HG03097 (cell line): ENCODE results near the gene FARP1.

Experiments used
- ATAC-seq: cut with Tn5 transposase; IDR thresholded peaks from one replicate; pipeline ENCODE4 v1.9.1; 2021; ENCODE audit not compliant: unreplicated experiment, low FRiP score

Gene FARP1

DNA sequence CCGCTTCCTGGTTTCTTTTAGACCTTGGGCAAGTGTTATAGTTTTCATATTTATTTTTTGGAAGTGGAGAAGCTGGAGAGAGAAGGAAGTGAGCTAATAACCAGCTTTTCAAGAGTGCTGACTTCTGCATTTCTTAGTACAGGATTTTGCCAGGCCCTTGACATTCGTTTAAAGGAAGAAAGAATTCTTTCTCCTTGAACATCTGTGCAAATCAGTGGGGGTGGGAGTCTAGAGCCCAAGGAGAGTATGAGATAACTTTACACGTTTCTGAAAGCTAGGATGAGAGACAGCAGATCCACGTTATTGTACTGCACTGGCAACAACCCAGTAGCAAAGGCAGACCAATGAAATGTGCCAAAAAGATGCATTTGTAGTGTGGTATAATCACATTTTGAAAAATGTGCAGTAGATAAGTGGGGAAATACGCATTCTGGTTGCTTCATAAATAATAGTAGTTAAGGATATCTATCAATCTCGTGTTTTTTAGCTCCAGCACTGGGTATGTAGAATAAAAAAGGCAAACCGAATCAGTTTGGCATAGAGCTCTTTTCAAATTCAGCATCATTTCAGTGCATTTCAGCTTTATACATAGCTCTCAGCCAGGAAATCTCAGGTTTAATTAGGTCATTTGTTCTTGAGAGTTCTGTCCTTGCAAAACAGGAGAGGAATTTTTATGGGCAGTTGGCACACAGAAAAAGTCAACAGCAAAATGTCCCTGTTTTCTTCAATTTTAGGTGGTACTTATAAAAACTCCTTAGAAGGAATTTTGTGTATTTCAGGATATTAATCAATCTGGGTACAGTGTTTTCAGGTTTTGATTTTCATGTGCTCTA is 29.9 kb downstream of the FARP1 start:
- ATAC-seq, result no peak

GRCh38 chr13:98173431-98174152 is 30.7 kb downstream of the FARP1 start:
- ATAC-seq, result no peak

DNA sequence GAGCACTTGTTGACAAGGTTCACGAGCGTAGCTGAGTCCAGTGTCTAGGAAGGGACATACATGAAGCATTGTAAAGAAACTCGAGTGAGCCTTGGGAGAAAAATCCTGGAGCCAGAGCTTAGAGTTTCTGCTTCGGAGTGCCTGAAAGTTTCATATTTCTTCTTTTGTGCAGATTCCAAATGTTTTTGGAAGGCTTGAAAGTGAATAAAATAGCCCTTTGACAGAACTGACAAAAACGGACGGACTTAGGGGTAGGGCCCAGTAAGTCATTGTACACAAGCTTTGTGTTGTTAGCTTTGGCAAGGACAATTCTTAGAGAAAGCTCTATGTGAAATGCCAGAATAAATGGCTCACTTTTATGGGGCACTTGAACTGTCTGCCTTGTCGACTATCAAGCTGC is 31.4 kb downstream of the FARP1 start:
- ATAC-seq, result no peak

DNA sequence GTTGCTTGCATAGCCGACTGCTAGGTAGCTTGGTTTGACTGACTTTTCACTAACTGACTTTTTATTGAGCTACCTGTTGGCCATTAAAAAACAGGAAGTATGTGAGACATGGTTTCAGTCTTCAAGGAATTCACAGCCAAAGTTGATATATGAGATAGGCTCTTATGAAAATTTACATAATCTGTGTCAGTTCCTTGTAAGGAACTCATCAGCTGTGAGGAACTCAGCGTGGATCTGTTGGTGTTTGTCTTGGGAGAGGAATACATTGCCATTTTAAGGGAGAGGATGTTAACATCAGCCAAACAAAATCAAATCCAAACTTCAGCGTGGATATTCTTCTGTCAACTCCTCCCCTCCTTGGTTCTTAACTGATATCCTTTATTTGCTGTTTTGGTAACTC is 32.1 kb downstream of the FARP1 start:
- no peak for ATAC-seq

DNA sequence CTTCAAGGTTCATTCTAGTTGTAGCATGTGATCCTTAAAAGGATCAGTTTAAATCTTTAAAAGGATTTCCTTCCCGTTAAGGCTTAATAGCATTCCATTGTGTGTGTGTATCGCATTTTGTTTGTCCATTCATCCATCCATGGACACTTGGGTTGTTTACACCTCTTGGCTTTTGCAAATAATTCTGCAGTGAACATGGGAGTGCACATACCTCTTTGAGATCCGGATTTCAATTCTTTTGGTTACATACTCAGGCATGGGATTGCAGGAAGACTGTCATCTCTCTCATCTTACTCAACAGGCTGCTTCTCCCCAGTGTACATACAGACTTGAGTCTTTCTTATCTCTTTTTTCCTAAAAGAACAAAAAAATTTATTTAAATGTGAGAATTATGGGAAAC is 32.9 kb downstream of the FARP1 start:
- ATAC-seq, result no peak

- ATAC-seq, result no peak
These were observed 34.1 kb downstream of the FARP1 start, which contains the start of gene RNF113B for GRCh38 chr13:98176777-98177608. Gene RNF113B (minus strand): TSS chr13:98177269. CDS start chr13:98177236, 33 bp downstream.

- ATAC-seq, result no peak
These were observed 37.2 kb downstream of the FARP1 start for GRCh38 chr13:98180092-98180491.

GRCh38 chr13:98181111-98181815 is 38.4 kb downstream of the FARP1 start:
- no peak for ATAC-seq

DNA sequence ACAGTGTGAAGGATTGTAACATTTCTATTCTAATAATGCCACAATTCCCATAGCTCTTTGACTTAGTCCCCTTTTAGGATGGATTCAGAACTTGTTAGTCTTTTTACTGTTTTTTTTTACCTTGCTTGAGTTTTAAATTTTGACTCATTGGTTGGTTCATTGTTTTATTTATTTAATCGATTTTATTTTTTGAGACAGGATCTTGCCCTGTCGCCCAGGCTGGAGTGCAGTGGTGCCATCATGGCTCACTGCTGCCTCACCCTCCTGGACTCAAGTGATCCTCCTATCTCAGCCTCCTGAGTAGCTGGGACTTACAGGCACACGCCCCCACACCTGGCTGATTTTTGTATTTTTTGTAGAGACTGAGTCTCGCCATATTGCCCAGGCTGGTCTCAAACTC is 39.3 kb downstream of the FARP1 start:
- no peak for ATAC-seq

GRCh38 chr13:98182589-98182988 is 39.7 kb downstream of the FARP1 start:
- no peak for ATAC-seq

DNA sequence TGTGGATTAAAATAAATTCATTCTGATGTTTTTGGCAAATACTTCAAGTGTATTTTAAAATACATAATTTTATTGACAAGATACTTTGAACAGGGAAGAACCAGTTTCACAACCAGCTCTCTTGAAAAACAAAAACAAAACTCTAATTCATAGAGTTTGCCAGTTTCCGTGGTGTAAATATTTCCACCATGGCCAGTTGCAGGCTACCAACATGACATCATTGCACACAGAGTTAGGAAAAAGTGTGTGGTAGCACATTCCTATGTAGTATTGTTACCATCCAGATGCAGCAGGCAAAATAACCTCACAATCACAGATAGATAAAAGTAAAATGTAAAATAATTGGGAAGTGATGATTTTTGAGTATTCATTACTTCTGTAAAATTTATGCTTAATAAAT is 41.9 kb downstream of the FARP1 start:
- no peak for ATAC-seq

DNA sequence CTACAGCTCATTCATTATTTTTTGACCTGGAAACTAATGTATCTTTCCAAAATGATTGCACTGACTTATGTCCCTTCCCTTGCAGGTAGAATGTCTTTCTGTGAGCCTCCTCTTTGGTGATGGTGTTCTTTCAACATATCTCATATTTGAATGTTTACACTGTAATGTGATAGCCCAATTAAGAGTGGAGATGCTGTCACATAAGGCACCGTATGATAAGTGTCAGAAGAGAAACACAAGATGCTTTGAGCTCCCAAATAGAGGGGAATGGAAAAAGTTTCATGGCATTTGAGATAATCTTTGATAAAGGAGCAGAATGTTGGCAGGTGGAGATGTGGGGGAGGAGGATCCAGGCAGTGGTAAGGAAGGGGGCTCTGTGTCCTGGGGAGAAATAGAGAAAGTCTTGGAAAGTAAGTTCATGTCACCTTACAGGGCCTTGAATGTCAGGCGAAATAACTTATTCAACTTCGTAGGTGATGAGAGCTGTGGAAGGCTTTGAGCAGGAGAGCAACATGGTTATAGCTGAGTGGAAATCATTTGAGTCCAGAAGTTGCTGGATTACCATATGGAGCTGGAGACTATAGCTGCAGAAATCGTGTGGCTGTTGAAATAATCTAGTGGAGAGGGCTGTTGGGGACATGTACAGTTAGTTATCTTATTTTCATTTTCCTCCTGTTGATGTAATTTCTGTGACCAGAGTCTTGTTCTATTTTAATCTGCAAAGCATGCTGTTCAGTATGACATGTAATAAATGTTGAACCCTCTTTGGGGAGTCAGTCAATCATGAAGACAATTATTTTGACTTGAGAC is 44.5 kb downstream of the FARP1 start:
- ATAC-seq, result no peak

DNA sequence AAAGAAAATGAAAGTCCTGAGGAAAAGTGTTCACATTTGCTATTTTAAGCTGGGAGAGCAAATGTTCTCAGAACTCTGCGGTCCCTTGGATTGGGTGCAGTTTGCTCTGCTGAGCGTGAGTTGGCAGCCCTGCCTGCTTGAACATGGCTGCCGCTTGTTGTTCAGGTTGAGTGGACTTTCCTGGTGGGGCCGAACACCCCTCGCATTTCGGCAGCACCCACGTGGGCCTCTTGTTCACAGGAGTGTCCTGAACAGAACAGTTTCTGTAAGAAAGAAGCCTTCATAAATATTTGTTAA is 45.0 kb downstream of the FARP1 start:
- no peak for ATAC-seq

GRCh38 chr13:98188544-98189166 is 45.8 kb downstream of the FARP1 start:
- ATAC-seq, result no peak

GRCh38 chr13:98189841-98190505 is 47.1 kb downstream of the FARP1 start:
- no peak for ATAC-seq

GRCh38 chr13:98190889-98191444 is 48.1 kb downstream of the FARP1 start:
- no peak for ATAC-seq

DNA sequence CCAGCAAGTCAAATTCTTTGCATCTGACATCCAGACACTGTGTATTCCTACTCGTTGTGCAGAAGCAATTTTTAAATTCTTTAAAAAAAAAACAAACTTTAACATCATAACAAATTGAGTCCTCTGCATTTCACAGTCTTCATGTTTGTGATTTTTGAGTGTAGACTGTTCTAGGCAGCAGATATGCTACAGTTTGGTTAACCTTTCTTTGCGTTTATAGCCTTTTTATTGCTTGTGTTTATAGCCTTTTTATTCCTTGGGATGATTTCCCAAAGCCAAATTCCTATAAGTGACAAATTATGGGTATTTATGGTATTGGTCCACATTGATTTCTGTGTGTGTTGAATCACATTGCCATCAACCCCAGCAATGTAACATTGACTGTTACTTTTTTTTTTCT is 49.1 kb downstream of the FARP1 start:
- no peak for ATAC-seq

GRCh38 chr13:98195054-98195791 is 52.3 kb downstream of the FARP1 start:
- ATAC-seq, result no peak
